ENCODE measurements around the gene NPHS1.

NPHS1 gene

DNA sequence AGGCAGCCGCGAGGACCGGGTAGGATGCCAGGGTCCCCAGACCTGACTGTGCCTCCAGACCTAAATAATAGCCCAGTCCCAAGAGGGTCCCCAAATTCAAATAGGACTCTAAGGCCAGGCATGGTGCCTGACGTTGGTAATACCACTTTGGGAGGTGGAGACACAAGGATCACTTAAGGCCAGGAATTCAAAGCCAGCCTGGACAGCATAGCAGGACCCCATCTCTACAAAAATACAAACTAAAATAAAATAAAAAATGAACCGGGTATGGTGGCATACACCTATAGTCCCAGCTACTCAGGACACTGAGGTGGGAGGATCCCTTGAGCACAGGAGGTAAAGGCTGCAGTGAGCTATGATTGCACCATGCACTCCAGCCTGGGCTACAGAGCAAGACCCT lies 10.7 kb upstream of the NPHS1 start:
- Mint-ChIP-seq H3K27me3 (peaks cover 91% of the 10 kb centered on the region), H3K9me3 (no peaks in the 10 kb centered on the region), H3K27ac (no peak overlapping the region), H3K4me1 (peaks cover 17% of the 10 kb centered on the region), H3K4me3 (no peak overlapping the region)
- DNase-seq, result no peak
- ATAC-seq, result no peak

DNA sequence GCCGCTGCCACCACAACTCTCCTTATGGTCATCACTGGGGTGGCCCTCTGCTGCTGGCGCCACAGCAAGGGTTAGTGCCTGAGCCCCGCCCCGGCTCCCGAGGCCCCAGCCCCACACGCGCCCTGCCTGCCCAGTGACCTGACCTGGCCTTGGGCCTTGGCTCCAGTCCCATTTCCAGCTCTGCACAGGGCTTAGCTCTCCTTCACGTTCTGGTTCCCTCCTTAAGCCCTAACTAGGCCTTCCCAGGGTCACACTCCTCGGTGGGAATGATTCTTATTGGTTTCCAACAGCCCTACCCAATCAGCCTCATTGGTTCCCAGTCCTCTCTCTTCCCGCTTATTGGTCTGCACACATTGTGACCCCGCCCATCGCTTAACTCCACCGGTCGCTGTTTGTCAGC lies 10.2 kb upstream of the NPHS1 start:
- ATAC-seq, result no peak
- H3K27me3 Mint-ChIP-seq, result peaks cover 91% of the 10 kb centered on the region

GRCh38 chr19:35861640-35862160 lies 9.4 kb upstream of the NPHS1 start:
- Mint-ChIP-seq H3K9me3 (no peaks in the 10 kb centered on the region), H3K4me3 (no peak overlapping the region), H3K4me1 (peaks cover 23% of the 10 kb centered on the region), H3K27ac (no peak overlapping the region), H3K27me3 (peaks cover 90% of the 10 kb centered on the region)
- ATAC-seq (no peak), DNase-seq (no peak)

More for the DNA sequence above, 10.2 kb upstream of the NPHS1 start:
- Mint-ChIP-seq H3K27ac (no peak overlapping the region), H3K9me3 (no peaks in the 10 kb centered on the region), H3K4me3 (no peak overlapping the region), H3K4me1 (peaks cover 17% of the 10 kb centered on the region)
- no peak for DNase-seq

GRCh38 chr19:35860818-35861639 lies 8.7 kb upstream of the NPHS1 start:
- H3K9me3 Mint-ChIP-seq, result no peaks in the 10 kb centered on the region
- ATAC-seq (no peak), DNase-seq (no peak)
- H3K27ac Mint-ChIP-seq, result no peak overlapping the region
- peaks cover 25% of the 10 kb centered on the region for H3K4me1 Mint-ChIP-seq
- H3K4me3 Mint-ChIP-seq, result peak overlapping the region in 1 of 2 donors; percentile 18
- peaks cover 86% of the 10 kb centered on the region for H3K27me3 Mint-ChIP-seq

DNA sequence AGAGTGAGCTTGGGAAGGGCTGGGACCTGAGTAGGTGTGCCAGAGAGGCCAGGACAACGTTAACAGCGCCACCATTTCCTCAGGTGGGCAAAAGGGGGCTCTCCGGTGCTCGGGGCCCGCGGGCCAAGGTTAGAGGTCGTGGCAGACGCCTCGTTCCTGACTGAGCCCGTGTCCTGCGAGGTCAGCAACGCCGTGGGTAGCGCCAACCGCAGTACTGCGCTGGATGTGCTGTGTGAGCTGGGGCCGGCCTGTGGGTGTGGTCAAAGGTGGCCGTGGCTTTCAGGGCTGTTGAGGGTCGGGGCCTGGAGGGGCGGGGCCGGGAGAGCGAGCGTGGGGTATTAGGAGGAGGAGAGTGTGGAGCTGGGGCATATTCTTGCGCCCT lies 8.1 kb upstream of the NPHS1 start:
- Mint-ChIP-seq H3K27me3 (peaks cover 86% of the 10 kb centered on the region), H3K9me3 (no peaks in the 10 kb centered on the region), H3K27ac (no peak overlapping the region), H3K4me3 (no peak overlapping the region), H3K4me1 (peaks cover 25% of the 10 kb centered on the region)
- ATAC-seq, result no peak
- DNase-seq, result no peak

DNA sequence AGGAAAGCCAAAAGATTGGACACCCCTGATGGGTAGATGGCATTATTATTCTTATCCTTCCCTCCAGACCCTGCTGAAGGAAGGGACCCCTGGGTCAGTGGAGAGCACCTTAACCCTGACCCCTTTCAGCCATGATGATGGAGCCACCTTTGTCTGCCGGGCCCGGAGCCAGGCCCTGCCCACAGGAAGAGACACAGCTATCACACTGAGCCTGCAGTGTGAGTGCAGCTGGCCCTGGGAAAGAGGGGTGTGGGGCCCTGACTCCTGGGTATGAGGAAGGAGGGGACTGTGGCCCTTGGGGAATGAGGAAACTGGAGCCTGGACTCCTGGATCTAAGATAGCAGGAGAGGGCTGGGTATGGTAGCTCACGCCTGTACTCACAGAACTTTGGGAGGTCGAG lies 7.1 kb upstream of the NPHS1 start:
- ATAC-seq (no peak), DNase-seq (no peak)
- Mint-ChIP-seq H3K4me3 (no peak overlapping the region), H3K4me1 (peaks cover 25% of the 10 kb centered on the region), H3K27ac (no peak overlapping the region), H3K27me3 (peaks cover 87% of the 10 kb centered on the region), H3K9me3 (no peaks in the 10 kb centered on the region)

GRCh38 chr19:35858311-35858710 lies 6.0 kb upstream of the NPHS1 start:
- Mint-ChIP-seq H3K4me1 (peaks cover 25% of the 10 kb centered on the region), H3K9me3 (no peaks in the 10 kb centered on the region), H3K27me3 (peaks cover 89% of the 10 kb centered on the region), H3K27ac (no peak overlapping the region), H3K4me3 (peak overlapping the region in 1 of 2 donors; percentile 37)
- no peak for DNase-seq
- no peak for ATAC-seq

DNA sequence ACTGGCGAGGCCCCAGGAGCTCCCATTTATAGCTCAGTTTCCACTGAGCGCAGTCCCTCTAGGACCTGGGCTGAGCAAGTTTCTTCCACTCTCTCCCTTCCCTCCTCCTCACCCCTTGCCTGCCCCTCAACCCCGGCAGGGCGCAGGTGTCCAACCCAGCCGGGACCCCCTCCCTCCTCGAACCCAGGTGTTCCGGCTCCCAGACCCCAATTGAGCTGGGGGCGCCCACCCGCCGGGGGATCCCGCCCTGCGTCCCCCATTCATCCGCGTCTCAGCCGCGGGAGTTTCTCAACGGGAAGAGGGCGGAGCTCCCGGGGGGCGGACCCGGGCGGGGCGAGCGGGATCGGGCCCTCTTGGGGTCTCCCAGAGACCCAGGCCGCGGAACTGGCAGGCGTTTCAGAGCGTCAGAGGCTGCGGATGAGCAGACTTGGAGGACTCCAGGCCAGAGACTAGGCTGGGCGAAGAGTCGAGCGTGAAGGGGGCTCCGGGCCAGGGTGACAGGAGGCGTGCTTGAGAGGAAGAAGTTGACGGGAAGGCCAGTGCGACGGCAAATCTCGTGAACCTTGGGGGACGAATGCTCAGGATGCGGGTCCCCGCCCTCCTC lies 4.3 kb upstream of the NPHS1 start, which contains the start of gene KIRREL2:
KIRREL2 (plus strand) TSS at position 366 of the 604 bp plus-strand sequence; CDS start at position 575, 209 bp downstream.
- peaks cover 27% of the 10 kb centered on the region for H3K4me1 Mint-ChIP-seq
- no peaks in the 10 kb centered on the region for H3K9me3 Mint-ChIP-seq
- peak within 1 kb of the TSS; percentile 81 to 85 for H3K4me3 Mint-ChIP-seq
- H3K27me3 Mint-ChIP-seq, result peaks cover 92% of the 10 kb centered on the region
- peak within 1 kb of the TSS; percentile 67 to 81 for H3K27ac Mint-ChIP-seq
- DNase-seq, result peak; percentile 32 to 39
- ATAC-seq, result peak; percentile 78

GRCh38 chr19:35853038-35853756 lies 893 bp upstream of the NPHS1 start:
- peak overlapping the region in 1 of 2 donors; percentile 21 for H3K27ac Mint-ChIP-seq
- no peaks in the 10 kb centered on the region for H3K9me3 Mint-ChIP-seq
- DNase-seq (no peak), ATAC-seq (no peak)
- no peak overlapping the region for H3K4me3 Mint-ChIP-seq
- peaks cover 85% of the 10 kb centered on the region for H3K27me3 Mint-ChIP-seq
- H3K4me1 Mint-ChIP-seq, result peaks cover 21% of the 10 kb centered on the region

GRCh38 chr19:35851213-35852028 lies 883 bp downstream of the NPHS1 start:
- H3K27ac Mint-ChIP-seq, result peak overlapping the region in 1 of 2 donors; percentile 49
- peak; percentile 60 for ATAC-seq
- DNase-seq, result no peak
- peak overlapping the region; percentile 9 to 64 for H3K4me3 Mint-ChIP-seq
- peaks cover 81% of the 10 kb centered on the region for H3K27me3 Mint-ChIP-seq
- H3K4me1 Mint-ChIP-seq, result peaks cover 17% of the 10 kb centered on the region
- H3K9me3 Mint-ChIP-seq, result no peaks in the 10 kb centered on the region

- Mint-ChIP-seq H3K9me3 (no peaks in the 10 kb centered on the region), H3K27ac (no peak overlapping the region), H3K4me3 (no peak overlapping the region), H3K27me3 (peaks cover 84% of the 10 kb centered on the region), H3K4me1 (peaks cover 38% of the 10 kb centered on the region)
- DNase-seq, result no peak
- ATAC-seq, result no peak
Observed at GRCh38 chr19:35848919-35849505, 3.3 kb downstream of the NPHS1 start.

- Mint-ChIP-seq H3K27ac (peak overlapping the region in 1 of 2 donors; percentile 13), H3K9me3 (no peaks in the 10 kb centered on the region), H3K4me3 (no peak overlapping the region), H3K27me3 (peaks cover 87% of the 10 kb centered on the region), H3K4me1 (peaks cover 43% of the 10 kb centered on the region)
- no peak for ATAC-seq
- DNase-seq, result no peak
Observed at GRCh38 chr19:35848486-35848885, 3.8 kb downstream of the NPHS1 start.

GRCh38 chr19:35847911-35848310 lies 4.4 kb downstream of the NPHS1 start:
- no peak overlapping the region for H3K4me3 Mint-ChIP-seq
- no peak for ATAC-seq

GRCh38 chr19:35846038-35846668 lies 6.2 kb downstream of the NPHS1 start:
- H3K27ac Mint-ChIP-seq, result no peak overlapping the region

More at GRCh38 chr19:35847911-35848310, 4.4 kb downstream of the NPHS1 start:
- Mint-ChIP-seq H3K9me3 (peaks cover 0 to 3% of the 10 kb centered on the region in 2 donors), H3K27ac (no peak overlapping the region), H3K27me3 (peaks cover 87% of the 10 kb centered on the region), H3K4me1 (peaks cover 43% of the 10 kb centered on the region)
- DNase-seq, result no peak

More at GRCh38 chr19:35846038-35846668, 6.2 kb downstream of the NPHS1 start:
- peaks cover 0 to 9% of the 10 kb centered on the region in 2 donors for H3K9me3 Mint-ChIP-seq
- H3K27me3 Mint-ChIP-seq, result peaks cover 84% of the 10 kb centered on the region
- ATAC-seq (peak; percentile 56), DNase-seq (peak in 1 of 2 donors; percentile 21)
- peak overlapping the region; percentile 31 to 42 for H3K4me3 Mint-ChIP-seq
- peaks cover 34% of the 10 kb centered on the region for H3K4me1 Mint-ChIP-seq
